B cell (primary cell): ENCODE data around the gene SNRPF. TPM values are rescaled to one million over a fixed set of nuclear protein-coding genes. Genes with fewer than 3 reads are reported as not detected.
A peak's percentile ranks its signal among the peaks of the same experiment; 100 is the strongest.
"Not testable (repeated sequence)": the region's sequence is repeated elsewhere in the genome, so short reads cannot be mapped to it uniquely, and the experiment has no call there.

Source experiments
- ATAC-seq: fragments of 200-7000 bp; cut with Tn5 transposase; one replicate; pipeline ENCODE4 v1.10.0; 2021; ENCODE audit warnings: low read depth, mild to moderate bottlenecking, moderate number of reproducible peaks, moderate library complexity
- CTCF ChIA-PET: fragments of 350-600 bp; sonication (Branson Sonifier 250); formaldehyde crosslinking; loops from one replicate; lab custom pipeline; 2021; ENCODE audit warnings: antibody characterized with exemption, inconsistent platforms; lab: Charles Lee
- POLR2A ChIA-PET: fragments of 350-600 bp; sonication (Branson Sonifier 250); formaldehyde crosslinking; loops from one replicate; lab custom pipeline; 2021; ENCODE audit warnings: antibody characterized with exemption; lab: Charles Lee
- DNase-seq: peaks from one replicate; pipeline ENCODE4 v3.0.0; 2013
- H2AFZ ChIP-seq: 2 replicates; pipeline ENCODE4 v1.6.1; 2012; ENCODE audit warnings: mild to moderate bottlenecking, low read depth, low read length; ENCODE audit not compliant: insufficient read depth, poor library complexity, severe bottlenecking
- H3K27ac ChIP-seq, 2 donors: 1 replicate in 1 of 2; 2 replicates in 1 of 2; pipeline ENCODE4 v1.5.1; 2012 to 2013; ENCODE audit warnings: low read length in 2 of 2, mild to moderate bottlenecking in 2 of 2, moderate library complexity in 1 of 2
- H3K27me3 ChIP-seq, 4 experiments: fragments of 200-600 bp in 1 of 4; sonication (generic) in 1 of 4; replicated peaks in 1 of 4; 1 replicate in 2 of 4; 2 replicates in 2 of 4; pipeline versions ENCODE4 v1.6.1 to v1.7.0; 2013 to 2016; ENCODE audit warnings: low read length in 3 of 4, mild to moderate bottlenecking in 2 of 4, mixed read lengths in 1 of 4, moderate library complexity in 1 of 4; ENCODE audit not compliant: insufficient read depth in 4 of 4, control insufficient read depth in 3 of 4; ENCODE audit errors: control extremely low read depth in 1 of 4
- H3K36me3 ChIP-seq, 2 experiments: replicated peaks in 1 of 2; 1 replicate in 1 of 2; 2 replicates in 1 of 2; pipeline versions ENCODE4 v1.6.1 to v1.7.1; 2013; ENCODE audit warnings: low read length in 1 of 2; ENCODE audit not compliant: insufficient read depth in 2 of 2, control insufficient read depth in 1 of 2; ENCODE audit errors: control extremely low read depth in 1 of 2, extremely low read depth in 1 of 2
- H3K4me1 ChIP-seq, 2 donors: fragments of 200-600 bp in 1 of 2; sonication (generic) in 1 of 2; 1 replicate in 1 of 2; 2 replicates in 1 of 2; pipeline versions ENCODE4 v1.5.1 to v1.6.1; 2013 to 2017; ENCODE audit warnings: low read length in 2 of 2; ENCODE audit not compliant: control insufficient read depth in 2 of 2, insufficient read depth in 2 of 2
- H3K4me2 ChIP-seq: replicated peaks from 2 replicates; pipeline ENCODE3; 2012; ENCODE audit warnings: mild to moderate bottlenecking, low read depth, low read length; ENCODE audit not compliant: poor library complexity, severe bottlenecking
- H3K4me3 ChIP-seq, 5 experiments: fragments of 200-600 bp in 1 of 5; sonication (generic) in 1 of 5; 1 replicate in 3 of 5; 2 replicates in 2 of 5; pipeline versions ENCODE4 v1.5.1 to v1.7.0; 2011 to 2016; ENCODE audit warnings: low read length in 4 of 5, mild to moderate bottlenecking in 4 of 5, low read depth in 2 of 5, control low read depth in 1 of 5, moderate library complexity in 1 of 5; ENCODE audit not compliant: insufficient read depth in 1 of 5; ENCODE audit errors: control extremely low read depth in 1 of 5, extremely low read depth in 1 of 5
- H3K79me2 ChIP-seq: fragments of 200-600 bp; sonication (generic); one replicate; pipeline ENCODE4 v1.6.0; 2016; ENCODE audit warnings: low read length; ENCODE audit not compliant: control insufficient read depth, insufficient read depth
- H3K9ac ChIP-seq: fragments of 200-600 bp; sonication (generic); 2 replicates; pipeline ENCODE4 v1.6.1; 2017; ENCODE audit warnings: mild to moderate bottlenecking, low read length, moderate library complexity
- H3K9me3 ChIP-seq, 3 donors: one replicate each; pipeline versions ENCODE4 v1.6.1 to v1.7.1; 2013; ENCODE audit warnings: low read length in 2 of 3; ENCODE audit not compliant: control insufficient read depth in 2 of 3, insufficient read depth in 1 of 3; ENCODE audit errors: control extremely low read depth in 1 of 3
- H4K20me1 ChIP-seq: 2 replicates; pipeline ENCODE4 v1.6.0; 2012; ENCODE audit warnings: mild to moderate bottlenecking, low read length; ENCODE audit not compliant: insufficient read depth, control insufficient read depth, poor library complexity, severe bottlenecking
- H3K27ac Mint-ChIP-seq: one replicate; pipeline ENCODE4 v1.8.0; 2021; ENCODE audit warnings: mixed read lengths
- H3K27me3 Mint-ChIP-seq: one replicate; pipeline ENCODE4 v1.8.0; 2021; ENCODE audit warnings: mixed read lengths
- H3K4me1 Mint-ChIP-seq: one replicate; pipeline ENCODE4 v1.8.0; 2021; ENCODE audit warnings: mixed read lengths
- H3K4me3 Mint-ChIP-seq: one replicate; pipeline ENCODE4 v1.8.0; 2021; ENCODE audit warnings: mixed read lengths
- H3K9me3 Mint-ChIP-seq: one replicate; pipeline ENCODE4 v1.8.0; 2022; ENCODE audit warnings: mixed read lengths; ENCODE audit not compliant: insufficient read depth
- EZH2 ChIP-seq: IDR thresholded peaks from 2 replicates; pipeline ENCODE4 v1.6.1; 2012; ENCODE audit warnings: borderline replicate concordance, low read depth, mild to moderate bottlenecking, moderate library complexity, low read length; ENCODE audit not compliant: insufficient read depth, poor library complexity, severe bottlenecking
- WGBS: methylation state at CpG from one replicate; pipeline ENCODE4 v1.1.5; 2013; ENCODE audit warnings: missing lambda C conversion rate; ENCODE audit not compliant: insufficient coverage; 5-methylcytosine and 5-hydroxymethylcytosine counted together
- intact Hi-C: fragments of 100-400 bp; cut with micrococcal nuclease; formaldehyde crosslinking; loops from one replicate; pipeline ENCODE4 v1.10.0; 2022
- polyA plus RNA-seq: library from polyadenylated mRNA; depleted of rRNA; stranded (reverse); fragments of >200 nt; gene quantifications from 2 replicates; pipeline ENCODE4 v1.2.3, GENCODE V29; 2012
- total RNA-seq, 2 donors: library from RNA; stranded (reverse); fragments of 120-200 nt in 1 of 2; gene quantifications; 1 replicate in 1 of 2; 2 replicates in 1 of 2; pipeline versions ENCODE4 v1.2.3 to v1.2.4, GENCODE V29; 2013 to 2022
- TF ChIP-seq, protein P1 (sequence below): fragments of 200-600 bp; IDR thresholded peaks from one replicate; pipeline ENCODE4 v1.8.0; 2022; ENCODE audit warnings: antibody characterized with exemption, mild to moderate bottlenecking

Gene SNRPF
- total and polyA plus RNA-seq, 2 donors (not counting 1 experiment from before 2014, with no cell fraction given), result 10.5 to 23.8 TPM

DNA sequence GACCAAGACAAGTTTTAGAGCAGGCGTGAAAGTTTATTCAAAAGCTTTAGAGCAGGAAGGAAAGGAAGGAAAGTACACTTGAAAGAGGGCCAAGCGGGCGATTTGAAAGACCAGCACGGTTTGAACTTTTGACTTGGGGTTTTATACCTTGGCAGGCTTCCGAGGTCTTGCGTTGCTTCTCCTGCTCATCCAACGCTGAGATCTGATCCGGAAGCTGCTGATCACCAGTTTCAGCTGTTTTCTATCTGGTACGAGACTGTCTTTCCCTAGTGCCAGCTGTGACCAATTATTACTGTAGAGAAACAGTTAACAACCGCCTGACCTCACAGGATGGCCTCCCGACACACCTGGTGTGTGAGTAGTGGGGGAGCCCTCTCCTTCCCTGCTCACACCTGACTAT lies 20.6 kb upstream of the SNRPF start:
- Histone ChIP-seq H3K9ac (no peak overlapping the region), H4K20me1 (no peaks in the 10 kb centered on the region), H3K27ac (no peak overlapping the region), H3K79me2 (no peaks in the 10 kb centered on the region), H3K36me3 (no peaks in the 10 kb centered on the region), H3K9me3 (no peaks in the 10 kb centered on the region), H3K4me3 (no peak overlapping the region), H3K4me1 (no peaks in the 10 kb centered on the region), H3K4me2 (no peak overlapping the region), H3K27me3 (peaks cover 0 to 6% (median 0%) of the 10 kb centered on the region in 4 experiments), H2AFZ (peak overlapping the region; percentile 30)
- CTCF ChIA-PET, result no interaction called here
- Mint-ChIP-seq H3K9me3 (no peaks in the 10 kb centered on the region), H3K27me3 (peaks cover 27% of the 10 kb centered on the region), H3K4me1 (peaks cover 2% of the 10 kb centered on the region), H3K4me3 (no peak overlapping the region), H3K27ac (no peak overlapping the region)
- intact Hi-C loops, result no loop called here
- WGBS, result 9% methylated on average over 7 of the region's 11 CpGs
- POLR2A ChIA-PET, result no interaction called here
- no peak for TF ChIP-seq EZH2
- TF ChIP-seq, protein P1, sequence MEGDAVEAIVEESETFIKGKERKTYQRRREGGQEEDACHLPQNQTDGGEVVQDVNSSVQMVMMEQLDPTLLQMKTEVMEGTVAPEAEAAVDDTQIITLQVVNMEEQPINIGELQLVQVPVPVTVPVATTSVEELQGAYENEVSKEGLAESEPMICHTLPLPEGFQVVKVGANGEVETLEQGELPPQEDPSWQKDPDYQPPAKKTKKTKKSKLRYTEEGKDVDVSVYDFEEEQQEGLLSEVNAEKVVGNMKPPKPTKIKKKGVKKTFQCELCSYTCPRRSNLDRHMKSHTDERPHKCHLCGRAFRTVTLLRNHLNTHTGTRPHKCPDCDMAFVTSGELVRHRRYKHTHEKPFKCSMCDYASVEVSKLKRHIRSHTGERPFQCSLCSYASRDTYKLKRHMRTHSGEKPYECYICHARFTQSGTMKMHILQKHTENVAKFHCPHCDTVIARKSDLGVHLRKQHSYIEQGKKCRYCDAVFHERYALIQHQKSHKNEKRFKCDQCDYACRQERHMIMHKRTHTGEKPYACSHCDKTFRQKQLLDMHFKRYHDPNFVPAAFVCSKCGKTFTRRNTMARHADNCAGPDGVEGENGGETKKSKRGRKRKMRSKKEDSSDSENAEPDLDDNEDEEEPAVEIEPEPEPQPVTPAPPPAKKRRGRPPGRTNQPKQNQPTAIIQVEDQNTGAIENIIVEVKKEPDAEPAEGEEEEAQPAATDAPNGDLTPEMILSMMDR, result no peak
- ATAC-seq (no peak), DNase-seq (no peak)

DNA sequence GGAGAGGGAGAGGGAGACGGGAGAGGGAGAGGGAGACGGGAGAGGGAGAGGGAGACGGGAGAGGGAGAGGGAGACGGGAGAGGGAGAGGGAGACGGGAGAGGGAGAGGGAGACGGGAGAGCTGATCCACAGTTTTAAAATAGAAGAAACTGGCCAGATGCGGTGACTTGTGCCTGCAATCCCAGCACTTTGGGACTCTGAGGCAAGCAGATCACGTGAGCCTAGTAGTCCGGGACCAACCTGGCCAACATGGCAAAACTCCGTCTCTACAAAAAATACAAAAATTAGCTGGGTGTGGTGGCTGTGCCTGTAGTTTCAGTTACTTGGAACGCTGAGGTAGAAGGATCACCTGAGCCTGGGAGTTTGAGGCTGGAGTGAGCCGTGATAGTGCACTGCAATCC lies 16.3 kb upstream of the SNRPF start:
- POLR2A ChIA-PET, H2AFZ ChIP-seq, H3K4me3 Mint-ChIP-seq, H3K4me3 ChIP-seq, H4K20me1 ChIP-seq, H3K9me3 ChIP-seq, H3K4me1 Mint-ChIP-seq, H3K9ac ChIP-seq, H3K79me2 ChIP-seq, H3K27me3 ChIP-seq, DNase-seq, intact Hi-C loops, H3K27ac Mint-ChIP-seq, H3K4me1 ChIP-seq, H3K27ac ChIP-seq, CTCF ChIA-PET, H3K36me3 ChIP-seq, H3K9me3 Mint-ChIP-seq, ATAC-seq, H3K4me2 ChIP-seq: not testable (repeated sequence)
- no CpG with 5 or more reads among the region's 12 CpGs for WGBS
- H3K27me3 Mint-ChIP-seq, result peaks cover 33% of the 10 kb centered on the region
